Measurements from ENCODE around the gene SIGLEC5.

The SIGLEC5 gene

DNA sequence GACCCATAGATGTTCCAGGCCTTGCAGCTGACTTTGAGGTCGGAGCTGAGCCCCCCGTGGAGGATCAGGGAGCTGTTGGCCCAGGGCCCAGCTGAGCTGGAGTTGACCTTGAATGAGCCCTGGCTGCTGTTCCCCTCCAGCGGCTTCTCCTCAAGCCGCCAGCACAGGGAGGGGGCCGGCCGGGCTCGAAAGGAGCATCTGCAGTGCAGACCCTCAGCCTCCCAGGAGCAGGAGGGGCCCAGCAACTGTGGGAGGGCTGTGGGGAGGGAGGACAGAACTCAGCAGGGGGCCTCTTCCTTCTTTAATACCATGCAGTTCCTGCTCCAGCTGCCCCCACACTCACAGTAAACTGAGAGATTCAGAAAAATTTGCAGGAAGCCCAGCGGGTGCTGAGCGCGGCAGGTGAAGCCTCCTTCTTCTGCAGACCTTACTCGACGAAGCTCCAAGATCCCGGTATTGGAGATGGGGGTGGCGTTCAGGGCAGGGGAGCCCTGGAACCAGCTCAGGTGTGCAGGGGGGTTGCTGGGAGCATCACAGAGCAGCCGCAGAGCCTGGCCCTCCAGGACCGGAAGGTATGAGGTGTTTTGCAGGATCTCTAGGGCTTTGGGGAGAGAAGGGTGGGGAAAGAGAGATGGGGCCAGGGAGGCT, 2.6 kb downstream of the SIGLEC5 start:
- no peak for DNase-seq

GRCh38 chr19:51626675-51627074, 3.5 kb downstream of the SIGLEC5 start:
- no peak for DNase-seq

GRCh38 chr19:51621178-51621577, 9.0 kb downstream of the SIGLEC5 start:
- DNase-seq, result no peak

GRCh38 chr19:51615991-51616390, 14.2 kb downstream of the SIGLEC5 start:
- DNase-seq, result no peak

GRCh38 chr19:51614789-51615188, 15.4 kb downstream of the SIGLEC5 start:
- DNase-seq, result no peak

GRCh38 chr19:51610576-51610975, 19.6 kb downstream of the SIGLEC5 start:
- DNase-seq, result no peak

DNA sequence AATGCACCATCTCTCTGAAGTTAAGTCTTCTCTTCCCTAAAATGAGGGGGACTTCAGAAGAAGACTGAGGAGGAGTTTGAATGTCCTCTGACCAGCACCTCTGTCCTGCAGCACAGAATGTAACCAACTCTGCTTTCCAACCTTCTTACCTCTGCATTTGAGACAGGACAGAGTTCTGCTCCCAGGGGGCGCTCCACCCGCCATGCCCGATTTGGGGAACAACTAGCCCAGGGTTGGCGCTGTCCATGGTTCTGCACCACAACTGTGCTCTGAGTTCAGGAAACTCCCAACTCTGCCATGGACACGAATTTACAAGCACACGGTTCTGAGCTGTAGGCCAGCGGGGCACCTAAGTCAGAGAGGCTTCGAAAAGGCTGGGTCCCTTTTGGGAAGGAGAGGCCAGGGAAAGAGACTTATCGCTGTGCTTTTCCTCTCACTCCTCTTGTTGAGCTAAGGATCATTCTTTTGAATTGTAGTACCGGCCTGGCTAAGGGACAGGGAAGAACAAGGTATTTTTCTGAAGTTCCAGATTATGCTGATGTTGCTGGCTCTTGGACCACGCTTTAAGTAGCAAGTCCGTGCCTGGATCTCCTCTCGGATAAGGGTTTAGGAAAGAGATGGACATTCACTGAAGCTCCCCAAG, 22.2 kb downstream of the SIGLEC5 start:
- DNase-seq, result peak; percentile 21

- no peak for DNase-seq
Observed at GRCh38 chr19:51607077-51607476, 23.1 kb downstream of the SIGLEC5 start.

DNA sequence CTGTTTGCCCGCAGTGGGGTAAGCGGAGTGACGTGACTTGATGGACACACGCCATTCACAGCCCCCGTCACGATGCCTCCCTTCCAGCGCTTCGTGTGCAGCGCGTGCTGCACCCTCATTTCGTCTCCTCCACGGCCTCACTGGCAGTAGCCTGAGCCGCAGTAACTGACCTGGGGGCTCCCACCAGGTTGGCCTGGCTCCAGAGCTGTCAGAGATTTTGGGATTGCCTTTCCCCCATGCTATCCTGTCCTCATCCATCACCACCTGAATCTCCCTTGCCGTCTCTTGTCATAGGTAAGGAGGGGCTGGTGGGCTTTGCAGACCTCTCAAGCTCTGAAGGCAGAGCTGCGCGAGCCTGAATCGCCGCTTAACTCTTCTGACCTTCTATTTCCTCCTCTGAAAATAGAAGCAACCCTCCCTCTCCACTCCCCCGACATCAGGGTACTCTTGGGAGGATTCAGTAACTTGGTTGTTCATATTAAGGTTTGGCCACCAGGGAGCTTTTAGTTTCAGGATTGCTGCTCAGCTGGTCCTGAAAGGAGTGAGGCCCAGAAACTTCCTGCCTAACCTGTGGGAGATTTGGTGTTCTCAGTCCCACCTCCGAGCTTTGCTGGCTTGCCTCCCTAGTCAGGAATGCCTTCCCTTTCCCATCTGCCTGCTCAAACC, 27.9 kb downstream of the SIGLEC5 start:
- no peak for DNase-seq

GRCh38 chr19:51600940-51601580, 29.1 kb downstream of the SIGLEC5 start:
- DNase-seq, result no peak

DNA sequence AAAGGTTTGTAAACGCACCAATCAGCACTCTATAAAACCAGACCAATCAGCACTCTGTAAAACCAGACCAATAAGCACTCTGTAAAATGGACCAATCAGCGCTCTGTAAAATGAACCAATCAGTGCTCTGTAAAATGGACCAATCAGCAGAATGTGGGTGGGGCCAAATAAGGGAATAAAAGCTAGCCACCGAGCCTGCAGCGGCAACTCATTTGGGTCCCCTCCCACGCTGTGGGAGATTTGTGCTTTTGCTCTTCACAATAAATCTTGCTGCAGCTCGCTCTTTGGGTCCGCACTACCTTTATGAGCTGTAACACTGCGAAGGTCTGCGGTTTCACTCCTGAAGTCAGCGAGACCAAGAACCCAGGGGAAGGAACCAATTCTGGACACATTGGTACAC, 31.1 kb downstream of the SIGLEC5 start:
- DNase-seq, result no peak

DNA sequence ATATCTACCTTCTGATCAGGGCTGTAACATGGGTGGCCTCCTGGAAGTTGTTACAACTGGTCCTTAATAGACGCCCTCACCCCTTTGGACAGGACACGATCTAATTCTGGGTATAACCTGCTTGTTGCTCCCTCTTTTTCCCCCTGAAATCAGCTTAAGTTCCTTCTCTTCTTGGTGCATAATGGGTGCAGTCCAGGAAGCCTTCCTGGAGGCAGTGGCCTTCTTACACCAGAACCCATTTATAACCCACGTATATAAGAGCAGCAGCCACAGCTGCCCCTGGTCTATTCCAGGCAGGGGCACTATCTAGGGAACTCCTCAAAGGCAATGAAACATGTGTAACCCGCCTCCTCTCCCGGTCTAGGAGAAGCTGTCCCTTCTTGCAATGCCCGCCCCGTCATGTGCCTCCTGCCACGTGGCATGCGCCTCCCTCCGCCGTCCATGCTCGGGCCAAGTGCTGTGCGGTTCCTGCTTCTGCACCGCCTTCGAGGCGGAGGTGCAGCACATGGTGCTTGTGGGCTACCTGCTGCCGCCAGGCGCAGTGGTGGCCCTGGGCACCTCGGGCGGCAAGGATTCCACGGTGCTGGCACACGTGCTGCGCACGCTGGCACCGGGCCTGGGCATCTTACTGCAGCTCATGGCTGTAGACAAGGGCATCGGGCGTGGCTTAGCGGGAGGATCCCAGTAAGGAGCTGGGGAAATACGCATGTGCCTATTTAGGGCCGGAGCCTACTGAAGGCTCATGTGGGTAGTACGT, 31.9 kb downstream of the SIGLEC5 start:
- no peak for DNase-seq

DNA sequence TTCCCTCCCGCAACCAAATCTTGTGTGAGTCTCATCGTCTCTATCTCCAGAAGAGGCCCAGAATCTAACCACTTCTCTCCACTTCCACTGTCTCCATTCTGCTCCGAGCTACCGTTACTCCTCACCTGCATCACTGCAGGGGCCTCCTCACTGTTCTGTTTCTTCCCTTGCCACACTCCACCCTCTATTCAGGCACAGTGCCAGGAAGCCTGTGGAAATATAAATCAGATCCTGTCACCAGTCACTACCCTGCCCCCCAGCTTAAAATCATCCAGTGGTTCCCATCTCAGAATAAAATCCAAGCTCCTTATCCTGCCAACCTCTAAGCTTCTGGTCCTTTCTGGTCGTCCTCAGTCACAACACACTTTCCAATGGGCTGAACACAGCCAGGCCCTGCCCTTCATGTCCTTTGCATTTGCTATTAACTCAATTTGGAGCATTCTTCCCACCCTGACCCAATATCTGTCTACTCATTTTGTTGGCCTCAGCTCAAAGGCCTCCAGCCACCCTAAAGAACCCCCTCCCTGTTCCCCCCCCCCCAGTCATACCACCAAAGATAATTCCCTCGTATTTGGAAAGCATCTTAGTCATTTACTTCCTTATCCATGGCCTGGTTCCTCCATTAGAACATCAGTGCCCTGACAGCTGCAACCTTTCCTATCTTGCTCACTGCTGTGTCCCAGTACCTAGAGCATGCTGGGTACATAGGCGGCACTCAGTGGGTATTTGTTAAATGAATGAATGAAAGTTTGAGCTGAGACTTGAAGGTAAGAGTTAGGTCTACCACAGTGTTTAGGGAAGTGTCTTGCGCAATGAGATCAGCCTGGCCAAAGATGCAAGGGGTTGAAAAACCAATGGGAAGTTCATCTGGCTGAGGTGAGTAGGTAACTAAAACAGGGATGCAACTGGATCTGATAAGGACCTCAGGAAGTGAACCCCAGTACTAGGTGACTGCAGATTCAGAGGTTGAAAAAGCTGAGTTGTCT, 34.7 kb downstream of the SIGLEC5 start:
- DNase-seq, result no peak

DNA sequence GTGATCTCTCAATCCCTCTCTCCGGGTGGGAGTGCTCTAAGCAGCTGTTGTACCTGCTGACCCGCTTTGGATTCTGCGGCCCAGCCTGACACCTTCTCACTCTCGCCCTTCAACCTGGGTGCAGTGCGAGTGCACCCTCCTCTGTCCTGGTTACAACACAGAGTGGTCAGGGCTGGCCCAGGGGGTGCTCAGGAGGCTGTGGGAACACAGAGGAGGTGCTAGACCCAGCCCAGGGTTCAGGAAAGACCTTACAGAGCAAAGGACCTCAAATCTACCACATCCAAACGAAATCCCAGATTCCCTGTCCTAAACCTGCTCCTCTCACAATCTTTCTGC, 35.5 kb downstream of the SIGLEC5 start:
- no peak for DNase-seq

DNA sequence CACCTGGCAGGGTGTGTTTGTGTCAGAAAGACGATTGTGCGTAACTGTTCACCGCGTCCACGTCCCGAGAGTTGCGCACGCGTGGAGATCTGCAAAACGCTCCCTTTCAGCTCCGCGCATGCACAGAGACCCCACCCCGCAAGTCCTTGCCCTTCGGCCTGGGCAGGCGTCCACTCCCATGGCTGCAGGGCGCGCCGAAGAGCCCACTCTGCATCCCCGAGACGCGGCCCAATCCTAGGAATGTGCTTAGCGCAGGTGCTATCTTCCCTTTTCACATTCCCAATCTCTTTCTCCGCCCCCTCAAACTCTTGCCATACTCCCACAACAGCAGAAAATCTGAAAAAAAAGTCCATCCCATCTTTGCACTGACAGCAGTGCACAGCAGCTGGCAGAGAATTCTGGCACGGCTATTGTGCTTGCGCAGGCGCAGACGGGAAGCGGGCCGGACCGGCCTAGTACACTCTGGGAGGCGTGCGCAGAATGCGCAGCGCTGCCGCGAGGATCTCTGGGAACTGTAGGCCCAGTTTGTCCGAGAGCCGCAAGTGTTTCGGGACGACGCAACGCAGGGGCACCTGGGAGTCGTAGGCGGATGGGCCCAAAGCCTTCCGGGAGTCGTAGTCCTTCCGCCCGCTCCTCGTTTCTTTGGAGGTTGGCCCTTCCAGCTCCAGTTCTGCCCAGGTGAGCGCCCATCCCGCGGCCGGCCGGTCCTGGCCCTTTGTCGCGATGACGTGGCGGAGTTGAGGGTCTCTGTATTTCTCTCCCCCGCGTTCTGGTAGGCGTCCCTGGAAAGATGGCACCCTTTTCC, 36.0 kb downstream of the SIGLEC5 start:
- DNase-seq, result peak; percentile 80

GRCh38 chr19:51593138-51593890, 36.9 kb downstream of the SIGLEC5 start:
- no peak for DNase-seq

- DNase-seq, result no peak
Observed at GRCh38 chr19:51592521-51592920, 37.7 kb downstream of the SIGLEC5 start.

- no peak for DNase-seq
Observed at GRCh38 chr19:51590441-51590840, 39.8 kb downstream of the SIGLEC5 start.

DNA sequence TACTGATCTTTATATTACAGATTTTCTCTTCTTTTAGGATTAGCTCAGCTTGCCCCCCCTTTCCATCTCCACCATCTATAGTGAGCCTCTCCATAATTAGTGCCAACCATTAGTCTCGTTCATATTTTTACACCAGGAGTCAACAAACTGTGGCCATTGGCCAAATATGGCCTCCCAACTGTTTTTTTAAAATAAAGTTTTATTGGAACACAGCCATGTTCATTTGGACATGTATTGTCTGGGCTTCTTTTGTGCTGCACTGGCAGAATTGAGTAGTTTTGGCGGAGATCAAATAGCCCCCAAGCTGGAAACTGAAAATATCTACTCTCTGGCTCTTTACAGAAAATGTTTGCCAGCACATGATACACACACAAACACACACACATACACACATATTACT, 40.7 kb downstream of the SIGLEC5 start:
- DNase-seq, result no peak
